Activated CD4-positive, alpha-beta T cell treated with anti-CD3 and anti-CD28 coated beads, Interleukin-2, Interleukin-6, amounts not matched to agents 100 ng/mL and 50 ng/mL, durations not matched to agents 16 hours and 8 hours (primary cell): ENCODE results near the gene ADRM1.
A peak's percentile ranks its signal among the peaks of the same experiment; 100 is the strongest.

Source experiments
- DNase-seq: peaks from one replicate; pipeline ENCODE4 v3.0.0-alpha.2; 2020

ADRM1 gene

GRCh38 chr20:62299666-62300236 lies 3.0 kb upstream of the ADRM1 start:
- no peak for DNase-seq

- DNase-seq: no peak
Measured at GRCh38 chr20:62300319-62300718, 2.5 kb upstream of the ADRM1 start.

GRCh38 chr20:62301111-62301668 lies 1.6 kb upstream of the ADRM1 start:
- DNase-seq: no peak

GRCh38 chr20:62301773-62302340 lies 940 bp upstream of the ADRM1 start:
- DNase-seq: peak; percentile 94

- DNase-seq: no peak
Measured at GRCh38 chr20:62303062-62303339, 204 bp downstream of the ADRM1 start.

- DNase-seq: peak; percentile 27
Measured at GRCh38 chr20:62303340-62304226, 786 bp downstream of the ADRM1 start.

GRCh38 chr20:62304331-62305148 lies 1.7 kb downstream of the ADRM1 start:
- no peak for DNase-seq

- no peak for DNase-seq
Measured at GRCh38 chr20:62305149-62305764, 2.5 kb downstream of the ADRM1 start.

- DNase-seq: no peak
Measured at GRCh38 chr20:62305765-62306413, 3.1 kb downstream of the ADRM1 start.

- no peak for DNase-seq
Measured at GRCh38 chr20:62306414-62307187, 3.8 kb downstream of the ADRM1 start.

GRCh38 chr20:62307226-62308101 lies 4.7 kb downstream of the ADRM1 start:
- DNase-seq: no peak

GRCh38 chr20:62308102-62308822 lies 5.5 kb downstream of the ADRM1 start:
- no peak for DNase-seq

GRCh38 chr20:62309198-62309944 lies 6.6 kb downstream of the ADRM1 start:
- no peak for DNase-seq

GRCh38 chr20:62309947-62310756 lies 7.4 kb downstream of the ADRM1 start:
- no peak for DNase-seq

GRCh38 chr20:62310757-62311121 lies 7.9 kb downstream of the ADRM1 start:
- DNase-seq: no peak

- DNase-seq: no peak
Measured at GRCh38 chr20:62311150-62311549, 8.4 kb downstream of the ADRM1 start.

GRCh38 chr20:62311832-62312661 lies 9.2 kb downstream of the ADRM1 start:
- no peak for DNase-seq
